DMS 273 treated with DMSO at 0.1 percent for 48 hours (cell line): ENCODE results near the gene CDH23.
A peak's percentile ranks its signal among the peaks of the same experiment; 100 is the strongest.

ENCODE experiments used
- DNase-seq: peaks from one replicate; lab custom pipeline; 2025; lab: John Stamatoyannopoulos, UW

Gene CDH23

DNA sequence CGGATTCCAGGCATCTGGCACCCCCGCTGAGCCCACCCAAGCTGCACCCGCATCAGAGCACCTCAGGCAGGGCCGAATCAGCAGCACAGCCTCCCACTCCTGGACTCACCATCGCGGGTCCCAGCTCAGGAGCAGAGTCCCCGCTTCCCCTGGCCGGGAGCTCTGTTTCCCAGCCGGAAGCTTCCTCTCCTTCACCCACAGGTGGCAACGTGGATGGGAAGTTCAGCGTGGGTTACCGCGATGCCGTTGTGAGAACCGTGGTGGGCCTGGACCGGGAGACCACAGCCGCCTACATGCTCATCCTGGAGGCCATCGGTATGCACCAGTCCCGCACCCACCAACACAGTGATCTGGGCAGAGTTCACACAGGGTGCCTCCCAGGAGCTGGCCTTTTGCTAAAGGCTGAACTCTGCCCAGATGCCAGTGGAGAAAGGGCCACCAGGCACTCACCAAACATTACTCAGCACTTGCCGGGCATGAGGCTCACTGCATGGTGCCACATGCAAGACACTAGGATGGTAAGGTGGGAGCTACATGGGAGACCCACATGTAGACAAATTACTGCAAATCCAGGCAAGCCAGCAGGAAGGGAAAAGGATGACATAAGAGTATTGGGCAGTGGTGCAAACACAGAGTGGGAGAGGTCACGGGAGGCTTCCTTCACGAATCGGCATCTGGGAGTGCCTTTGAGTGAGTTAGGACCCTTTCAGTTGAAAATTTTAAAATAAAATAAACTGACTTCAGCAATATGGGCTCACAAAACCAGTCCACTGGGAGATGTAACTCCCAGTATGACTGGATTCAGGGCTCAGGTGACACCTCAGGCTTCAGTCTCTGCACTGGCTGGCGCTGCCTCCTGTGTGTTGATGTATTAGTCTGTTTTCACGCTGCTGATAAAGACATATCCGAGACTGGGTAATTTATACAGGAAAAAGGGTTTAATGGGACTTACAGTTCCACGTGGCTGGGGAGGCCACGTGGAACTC lies 312.5 kb downstream of the CDH23 start:
- no peak for DNase-seq

DNA sequence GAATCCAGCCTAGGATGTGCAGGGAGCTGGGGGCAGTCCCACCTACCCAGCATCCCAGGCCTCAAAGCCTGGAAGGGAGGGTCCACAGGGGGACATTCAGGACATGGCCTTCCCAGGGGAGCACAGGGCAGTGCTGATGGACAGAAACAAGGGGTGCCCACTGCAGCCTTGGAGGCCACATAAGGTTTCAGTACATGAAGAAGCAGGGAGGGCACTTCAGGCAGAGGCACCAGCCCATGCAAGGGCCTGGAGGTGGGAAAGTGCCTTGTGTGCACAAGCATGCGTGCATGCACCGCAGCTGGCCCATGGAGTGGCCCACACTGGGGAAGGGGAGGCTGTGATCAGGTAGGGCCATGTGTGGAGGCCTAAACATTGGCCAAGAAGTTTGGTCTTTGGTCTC lies 313.8 kb downstream of the CDH23 start:
- no peak for DNase-seq

DNA sequence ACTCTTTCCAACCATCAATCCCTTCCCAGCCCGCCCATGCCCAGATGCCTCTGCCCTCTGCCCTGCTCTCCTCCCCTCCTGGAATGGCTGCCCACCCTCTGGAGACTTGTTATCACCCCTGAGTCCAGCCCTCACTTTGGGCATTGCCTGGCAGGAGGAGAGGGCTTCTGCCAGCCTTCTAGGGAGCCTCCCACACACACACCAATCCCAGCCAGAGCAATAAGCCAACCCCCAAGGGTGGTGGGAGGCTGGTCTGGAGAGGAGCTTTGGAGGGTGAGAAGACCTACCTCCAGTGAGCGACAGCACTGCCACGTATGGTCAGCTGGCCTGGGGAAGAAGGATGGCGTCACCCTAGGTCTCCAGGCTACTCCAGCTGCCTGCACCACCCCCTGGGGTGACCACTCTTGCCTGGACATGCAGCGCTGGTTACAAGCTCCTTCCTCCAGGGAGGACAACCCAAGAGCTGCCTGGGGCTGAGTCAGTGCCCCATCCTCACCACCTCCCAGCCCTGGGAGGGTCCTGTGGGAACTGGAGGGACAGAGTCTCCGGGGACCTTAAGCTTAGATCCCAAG lies 314.4 kb downstream of the CDH23 start:
- no peak for DNase-seq

DNA sequence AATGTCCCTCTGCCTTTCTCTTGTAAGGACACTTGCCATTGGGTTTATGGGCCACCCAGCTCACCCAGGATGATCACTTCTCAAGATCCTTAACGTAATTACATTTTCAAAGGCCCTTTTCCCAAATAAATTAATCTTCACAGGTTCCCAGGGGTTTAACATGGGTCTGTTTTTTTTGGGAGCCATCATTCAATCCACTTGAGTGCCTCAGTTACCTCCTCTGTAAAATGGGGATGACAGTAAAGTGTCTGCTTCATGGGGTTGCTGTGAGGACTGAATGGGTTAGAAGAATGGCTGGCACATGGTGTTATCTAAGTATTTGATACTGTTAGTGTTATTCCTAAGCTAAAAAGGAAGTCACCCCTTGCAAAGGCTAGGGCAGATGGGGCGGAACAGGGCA lies 315.4 kb downstream of the CDH23 start:
- DNase-seq, result no peak

DNA sequence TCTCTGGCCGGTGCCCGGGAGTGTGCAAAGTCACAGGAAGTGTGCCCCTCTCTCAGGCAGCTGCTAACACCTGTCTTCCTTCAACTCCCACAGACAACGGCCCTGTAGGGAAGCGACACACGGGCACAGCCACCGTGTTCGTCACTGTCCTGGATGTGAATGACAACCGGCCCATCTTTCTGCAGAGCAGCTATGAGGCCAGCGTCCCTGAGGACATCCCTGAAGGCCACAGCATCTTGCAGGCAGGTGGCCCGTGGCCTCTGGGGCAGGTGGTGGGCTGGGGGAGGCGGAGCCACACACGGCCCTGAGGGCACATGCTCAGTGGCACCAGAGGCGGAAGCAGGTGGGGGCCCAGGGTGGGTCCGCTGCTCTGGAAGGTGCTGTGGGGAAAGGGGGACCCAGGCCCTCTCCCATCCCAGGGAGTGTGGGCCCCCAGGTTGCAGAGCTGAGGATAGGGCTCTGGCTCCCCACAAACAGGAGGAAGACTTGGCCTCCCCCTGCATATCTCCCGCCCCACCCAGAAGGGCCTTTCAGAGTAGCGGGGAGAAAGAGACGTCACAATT lies 315.9 kb downstream of the CDH23 start:
- no peak for DNase-seq

DNA sequence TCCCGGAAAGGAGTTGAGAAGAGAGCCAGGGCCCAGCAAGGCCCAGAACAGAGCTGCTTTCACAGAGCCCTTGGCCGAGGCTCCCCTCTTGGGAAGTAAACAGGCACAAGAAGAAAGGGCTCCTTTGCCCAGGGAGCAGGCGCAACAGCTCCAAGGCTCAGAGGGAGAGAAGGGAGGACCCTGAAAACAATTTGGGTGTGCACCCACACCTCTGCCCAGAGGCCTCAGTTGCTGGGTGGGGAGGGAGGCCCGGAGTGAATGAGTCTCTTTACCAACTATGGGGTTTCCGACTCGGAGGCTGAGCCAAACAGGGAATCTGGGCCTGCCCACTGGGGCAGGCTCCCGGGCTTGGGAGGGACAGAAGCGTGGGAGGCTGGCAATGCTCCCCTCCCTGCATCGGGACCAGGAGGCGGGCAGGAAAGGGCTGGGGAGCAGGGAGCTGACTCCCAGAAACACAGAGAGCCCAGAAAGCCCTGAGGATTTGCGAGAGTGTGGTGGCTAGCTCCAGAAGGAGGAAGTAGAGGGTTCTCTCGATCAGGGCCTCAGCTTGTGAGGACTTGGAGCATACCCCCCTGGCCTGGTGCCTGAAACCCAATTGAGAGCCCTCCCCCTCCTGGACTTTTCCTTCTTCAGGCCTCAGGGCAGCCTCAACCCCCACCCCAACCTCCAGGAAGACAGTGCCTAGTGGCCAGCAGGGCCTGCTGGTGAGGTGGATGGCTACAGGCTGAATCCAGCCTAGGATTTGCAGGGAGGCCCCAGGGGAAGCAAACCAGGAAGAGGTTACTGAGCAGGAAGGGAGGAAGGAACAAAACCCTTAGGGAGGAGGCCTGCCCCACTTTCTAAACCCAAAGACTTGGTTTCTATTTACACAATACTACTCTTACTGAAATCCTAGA lies 316.7 kb downstream of the CDH23 start:
- DNase-seq, result peak; percentile 27

DNA sequence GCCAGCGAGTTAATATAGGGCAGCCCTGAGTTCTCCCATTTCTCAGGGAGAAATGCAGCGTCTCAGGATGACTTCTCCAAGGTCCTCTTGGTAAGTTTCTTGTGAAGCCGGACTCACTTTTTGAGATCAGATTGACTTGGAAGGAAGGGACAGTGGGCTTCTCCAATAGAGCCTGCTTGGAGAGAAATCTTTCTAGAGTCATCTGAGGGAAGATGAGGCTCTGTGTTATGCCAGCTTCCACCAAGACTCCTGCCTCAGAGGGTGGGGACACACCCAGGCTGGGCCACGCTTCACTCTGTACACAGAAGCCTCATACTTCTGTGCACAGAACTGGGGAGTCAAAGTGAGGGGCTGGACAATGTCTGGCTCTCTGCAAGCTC lies 317.3 kb downstream of the CDH23 start:
- no peak for DNase-seq

DNA sequence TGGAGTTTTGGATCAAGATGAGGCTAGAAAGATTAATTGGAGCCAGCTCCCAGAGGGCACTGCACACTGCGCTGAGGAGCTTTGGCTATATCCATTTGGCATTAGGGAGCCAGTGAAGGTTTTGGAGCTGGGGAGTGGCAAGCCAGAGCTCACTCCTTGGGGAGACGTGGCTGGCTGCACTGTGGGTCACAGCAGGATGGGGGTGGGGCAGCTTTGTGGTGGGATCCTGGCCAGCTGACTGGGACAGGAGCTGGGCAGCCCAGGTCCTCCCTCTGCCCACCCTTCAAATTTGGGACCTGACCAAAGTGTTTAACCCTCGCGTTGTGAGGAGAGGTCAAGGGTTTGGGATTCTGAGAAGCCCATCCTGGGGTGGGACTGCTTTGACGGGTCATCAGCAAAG lies 317.9 kb downstream of the CDH23 start:
- DNase-seq, result no peak

DNA sequence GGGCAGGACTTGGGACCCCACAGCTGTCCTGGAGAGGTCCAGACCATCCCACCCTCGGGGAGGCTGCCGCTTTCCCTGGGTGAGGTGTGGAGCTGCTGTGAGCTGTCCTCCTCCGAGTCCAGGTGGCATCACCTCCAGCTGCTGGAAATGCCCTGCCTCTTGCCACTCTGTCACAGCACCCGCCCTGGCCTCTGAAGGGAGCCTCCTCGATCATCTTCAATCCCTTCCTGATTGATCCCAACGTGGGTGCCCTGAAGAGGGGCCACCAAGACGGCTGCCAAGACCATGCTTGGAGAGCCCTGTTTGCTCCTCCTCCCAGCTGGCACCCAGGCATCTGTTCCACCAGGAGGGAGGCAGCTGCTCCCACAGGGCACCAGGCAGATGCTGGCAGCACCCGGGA lies 318.3 kb downstream of the CDH23 start:
- no peak for DNase-seq

DNA sequence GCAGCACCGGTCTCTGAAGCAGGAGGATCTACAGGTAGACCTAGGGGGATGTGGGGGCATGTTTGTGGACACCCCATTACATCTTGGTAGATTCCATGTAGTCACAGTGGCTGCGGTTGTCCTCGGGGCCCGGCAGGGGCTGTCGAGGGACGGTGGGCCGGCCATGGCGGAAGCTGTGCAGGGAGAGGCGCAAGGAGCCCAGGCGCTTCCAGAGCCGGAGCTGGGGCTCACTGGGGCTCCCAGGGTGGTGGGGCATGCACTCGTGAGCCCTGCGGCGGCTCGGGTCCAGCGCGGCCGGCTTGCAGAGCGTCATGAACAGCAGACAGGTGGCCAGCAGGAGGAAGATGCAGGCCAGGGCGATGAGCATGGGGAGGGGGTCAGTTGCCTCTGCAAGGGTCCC lies 319.1 kb downstream of the CDH23 start:
- DNase-seq, result no peak

DNA sequence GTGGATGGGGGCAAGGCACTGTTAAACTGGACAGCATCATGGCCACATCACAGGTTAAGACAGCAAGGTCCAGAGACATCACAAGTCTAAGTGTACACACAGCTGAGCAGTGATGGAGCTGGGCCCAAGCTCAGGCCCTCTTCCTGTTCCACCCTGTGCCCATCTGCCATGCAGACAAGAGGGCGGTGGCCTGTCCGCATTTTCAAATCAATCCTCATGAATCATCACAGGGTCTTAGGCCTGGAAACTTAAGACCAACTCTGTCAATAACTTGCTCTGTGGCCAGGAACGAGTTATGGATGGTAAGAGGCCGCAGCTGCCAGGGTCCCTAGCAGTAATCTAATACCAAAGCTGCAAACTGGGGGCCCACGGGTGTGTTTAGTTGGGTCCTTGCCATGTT lies 319.7 kb downstream of the CDH23 start:
- no peak for DNase-seq

DNA sequence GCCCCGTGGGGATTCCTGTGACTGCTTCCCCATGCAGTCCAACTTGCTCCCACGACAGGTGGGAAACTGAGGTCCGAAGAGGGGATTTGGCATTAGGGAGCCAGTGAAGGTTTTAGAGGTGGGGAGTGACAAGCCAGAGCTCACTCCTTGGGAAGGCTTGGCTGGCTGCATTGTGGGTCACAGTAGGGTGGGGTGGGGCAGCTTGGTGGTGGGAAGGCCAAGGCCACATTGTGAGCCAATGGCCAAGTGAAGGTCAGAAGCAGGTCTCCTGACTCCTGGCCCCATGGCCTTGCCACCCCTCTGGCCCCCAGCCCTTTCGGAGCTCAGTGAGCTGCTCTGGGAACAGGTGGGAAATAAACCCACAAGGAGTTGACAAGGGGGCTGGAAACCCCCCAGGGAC lies 320.3 kb downstream of the CDH23 start:
- no peak for DNase-seq

DNA sequence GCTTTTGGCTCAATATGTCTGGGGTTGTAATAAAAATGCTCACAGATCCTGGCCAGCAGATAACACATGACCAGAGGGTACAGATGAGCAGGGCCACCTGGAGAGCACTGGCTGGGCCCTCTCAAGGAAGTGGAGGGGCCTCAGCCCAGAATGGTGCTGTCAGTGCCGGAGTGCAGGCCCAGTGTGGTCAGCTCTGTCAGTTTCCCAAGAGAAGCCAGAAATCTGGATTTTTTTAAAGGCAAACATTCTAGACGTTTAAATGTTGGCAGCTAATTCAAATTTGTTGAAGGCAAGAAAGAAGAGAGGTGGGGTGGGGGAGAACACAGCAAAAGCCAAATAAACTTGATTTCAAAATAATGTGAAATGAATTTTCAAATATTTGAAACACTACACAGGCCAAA lies 320.8 kb downstream of the CDH23 start:
- no peak for DNase-seq

DNA sequence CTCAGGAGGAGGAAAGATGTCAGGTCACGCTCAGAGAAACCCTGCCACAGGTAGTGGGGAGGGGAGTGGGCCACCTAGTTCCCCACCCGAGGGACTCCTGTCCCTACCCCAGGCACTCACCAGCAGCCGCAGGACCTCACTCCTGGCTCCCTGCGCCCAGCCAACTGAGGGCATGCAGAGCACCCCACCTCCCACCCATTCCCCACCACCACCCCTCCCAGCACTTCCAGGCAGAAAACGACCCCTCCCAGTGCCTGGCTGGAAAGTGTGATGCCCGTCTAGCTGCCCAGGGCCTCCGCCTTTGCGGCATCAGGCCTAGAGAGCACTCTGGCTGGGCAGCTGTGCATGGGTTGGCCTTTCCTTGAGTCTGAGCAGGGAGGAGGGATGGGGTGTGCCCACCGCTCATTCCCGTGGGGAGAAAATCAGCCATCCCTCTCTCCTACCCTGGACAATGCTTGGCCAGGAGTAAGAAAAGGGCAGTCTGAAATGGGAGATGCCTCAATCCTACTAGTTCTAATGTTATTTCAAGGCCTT lies 321.5 kb downstream of the CDH23 start:
- DNase-seq, result no peak

DNA sequence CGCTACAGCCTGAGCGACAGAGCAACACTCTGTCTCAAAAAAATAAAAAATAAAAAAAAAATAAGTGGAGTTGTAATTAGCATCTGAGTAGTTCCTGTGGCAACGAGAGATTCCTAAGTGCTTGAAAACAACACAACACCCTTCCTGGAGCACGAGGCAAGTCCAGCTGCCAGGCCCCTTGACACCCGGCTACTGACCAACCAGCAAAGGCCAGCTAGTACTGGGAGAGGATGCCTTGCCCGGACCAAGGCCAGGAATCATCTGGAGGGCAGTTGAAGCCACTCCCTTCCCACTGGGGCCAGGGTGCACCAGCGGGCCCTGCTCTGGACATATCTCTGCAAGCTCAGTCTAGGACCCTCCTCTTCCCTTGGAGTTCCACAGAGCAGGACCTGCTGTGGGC lies 322.3 kb downstream of the CDH23 start:
- DNase-seq, result no peak

DNA sequence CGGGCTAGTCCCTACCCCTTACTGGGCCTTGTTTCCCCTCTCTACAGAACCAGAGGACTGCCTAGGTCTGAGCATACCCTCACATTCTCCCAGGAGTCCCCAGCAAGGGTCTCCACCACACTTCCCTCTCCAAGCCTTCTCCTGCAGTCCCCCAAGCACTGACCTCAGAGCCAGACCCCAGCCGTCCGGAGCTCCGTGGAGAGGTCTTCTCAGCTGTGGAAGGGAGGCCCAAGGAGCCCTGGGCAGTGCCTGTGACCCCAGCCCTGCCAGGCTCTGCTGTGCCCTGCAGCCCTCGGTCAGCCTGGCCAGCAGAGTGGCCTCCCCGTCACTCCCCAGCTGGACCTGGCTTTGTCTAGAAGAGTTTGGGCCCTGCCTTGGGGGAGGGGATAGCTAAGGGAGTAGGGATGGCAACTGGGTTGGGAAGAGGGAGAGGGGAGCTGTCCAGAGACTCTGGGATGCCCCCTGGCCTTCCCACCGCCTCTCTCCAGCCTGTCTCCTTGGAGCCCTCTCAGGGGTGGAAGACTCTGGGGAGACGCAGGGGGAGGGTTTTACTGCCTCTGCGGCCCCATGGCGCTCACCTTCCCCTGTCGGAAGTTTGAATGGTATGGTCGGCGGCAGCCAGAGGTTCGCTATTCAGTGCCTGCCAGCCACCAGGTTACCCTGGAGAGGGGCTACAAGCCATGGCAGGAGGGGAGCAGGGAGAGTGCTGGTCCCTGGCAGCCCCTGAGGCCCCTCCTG lies 322.9 kb downstream of the CDH23 start, which contains the start of gene C10orf105:
TSS of gene C10orf105 (minus strand) at position 315 of the 738 bp plus-strand sequence. CDS start 3,441 bp downstream, outside the sequence.
- DNase-seq, result no peak

DNA sequence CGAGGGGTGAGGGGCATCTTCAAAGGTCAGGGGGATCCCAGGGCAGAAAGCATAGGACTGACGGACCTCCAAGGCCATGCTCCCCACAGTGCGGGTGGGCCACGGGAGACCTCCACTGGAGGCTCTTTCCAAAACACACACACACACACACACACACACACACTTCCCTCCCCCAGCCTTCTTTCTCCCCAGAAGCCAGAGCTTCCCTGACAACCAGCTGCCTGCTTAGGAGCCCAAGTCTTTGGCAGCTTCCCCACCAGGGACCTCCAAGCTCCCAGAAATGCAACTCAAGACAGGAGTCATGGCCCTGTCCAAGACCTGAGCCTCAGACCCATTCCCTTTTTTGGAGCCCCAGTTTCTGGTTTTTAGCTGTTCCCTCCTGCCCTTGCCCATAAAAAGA lies 323.6 kb downstream of the CDH23 start:
- no peak for DNase-seq

DNA sequence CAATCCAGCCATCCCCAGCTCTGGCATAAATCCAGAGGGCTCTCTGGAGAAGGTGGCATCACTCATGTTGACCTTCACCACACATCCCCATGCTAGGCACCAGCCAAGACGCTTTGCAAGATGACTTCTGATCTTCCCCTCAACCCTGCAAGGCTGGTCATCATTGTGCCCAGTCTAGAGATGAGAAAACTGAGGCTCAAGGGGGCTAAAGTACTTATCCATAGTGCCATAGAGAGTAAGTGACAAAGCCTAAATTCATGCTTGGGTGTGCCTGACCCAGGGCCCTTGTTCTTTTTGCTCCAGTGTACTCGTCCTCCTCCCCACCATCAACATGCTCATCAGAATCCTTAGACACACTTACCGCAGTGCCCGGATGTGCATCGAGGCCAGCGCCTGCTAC lies 324.6 kb downstream of the CDH23 start:
- DNase-seq, result no peak

DNA sequence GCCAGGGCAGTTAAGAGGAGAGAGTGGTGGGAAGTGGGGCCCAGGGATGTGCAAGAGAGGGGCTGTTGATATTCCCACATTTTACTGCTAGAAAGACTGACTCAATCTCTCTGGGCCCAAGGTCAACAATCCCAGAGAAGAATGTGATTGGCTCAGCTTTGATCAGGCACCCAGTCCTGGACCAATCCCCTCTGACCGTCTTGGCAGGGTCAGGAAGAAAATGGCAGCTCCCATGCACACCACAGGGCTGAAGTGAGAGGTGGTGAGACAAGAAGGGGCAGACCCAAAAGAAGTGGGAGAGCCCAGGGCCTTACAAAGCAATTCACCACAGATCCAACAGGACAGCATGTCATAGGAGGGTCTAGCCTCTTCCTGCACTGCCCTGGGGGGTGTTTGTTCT lies 326.1 kb downstream of the CDH23 start:
- DNase-seq, result no peak

DNA sequence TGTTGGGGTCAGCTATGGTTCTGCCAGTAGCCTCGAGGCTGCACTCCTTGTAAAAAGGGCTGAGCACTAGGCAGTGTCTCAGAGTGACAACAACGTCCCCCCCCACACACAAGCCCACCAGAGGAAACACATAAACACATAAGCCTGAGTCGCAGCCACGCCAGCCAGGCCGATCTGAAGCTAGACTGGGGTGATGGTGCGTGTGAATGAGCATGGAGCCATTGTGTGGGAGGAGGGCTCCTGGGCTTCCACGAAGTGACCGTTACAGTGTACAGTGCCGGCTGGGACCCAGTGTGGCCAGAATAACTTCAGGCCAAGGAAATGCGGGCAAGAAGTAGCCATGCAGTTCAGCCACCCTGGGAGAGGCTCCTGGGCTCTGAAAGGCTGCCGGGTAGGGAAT lies 326.6 kb downstream of the CDH23 start:
- no peak for DNase-seq

DNA sequence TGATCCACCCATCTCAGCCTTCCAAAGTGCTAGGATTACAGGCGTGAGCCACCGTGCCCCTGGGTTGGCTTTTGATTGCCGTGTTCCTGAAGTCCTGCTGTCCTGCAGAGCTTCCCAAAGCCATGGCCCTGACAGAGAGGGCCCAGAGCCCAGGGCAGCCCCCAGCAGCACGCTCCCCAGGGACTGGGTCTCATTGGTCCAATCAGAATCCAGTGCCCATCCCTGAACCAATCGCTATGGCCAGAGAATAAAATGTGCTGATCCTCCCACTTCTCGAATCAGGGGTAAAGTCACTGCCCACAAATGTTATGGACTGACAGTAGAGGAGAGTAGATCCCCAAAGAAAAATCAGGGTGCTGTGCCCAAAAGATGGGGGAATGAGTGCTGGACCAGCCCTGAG lies 327.8 kb downstream of the CDH23 start:
- DNase-seq, result no peak
